HUDEP-2 (cell line): Measurements from ENCODE around the gene MOCS2.
"Not testable (repeated sequence)": the region's sequence is repeated elsewhere in the genome, so short reads cannot be mapped to it uniquely, and the experiment has no call there.

Experiments
- DNase-seq, 76 experiments: peaks; one replicate each; lab custom pipeline; 2025; ENCODE audit not compliant: unreplicated experiment in 76 of 76; lab: John Stamatoyannopoulos, UW

The MOCS2 gene

GRCh38 chr5:53109443-53110127, at the start of gene MOCS2:
TSS of gene MOCS2 (minus strand) at chr5:53109757. CDS start at chr5:53107174, 2,583 bp downstream.
- peak in 74 of 76 experiments; percentile 18 to 89 (median 75) for DNase-seq

GRCh38 chr5:53151713-53152458, 42.3 kb upstream of the MOCS2 start:
- no peak for DNase-seq

- no peak for DNase-seq
These were observed 23.5 kb upstream of the MOCS2 start for GRCh38 chr5:53133020-53133419.

- DNase-seq, result no peak
These were observed 20.7 kb upstream of the MOCS2 start for GRCh38 chr5:53130266-53130665.

- no peak for DNase-seq
These were observed 18.9 kb upstream of the MOCS2 start for GRCh38 chr5:53128481-53128880.

GRCh38 chr5:53127107-53127506, 17.6 kb upstream of the MOCS2 start:
- DNase-seq, result no peak

GRCh38 chr5:53126521-53126920, 17.0 kb upstream of the MOCS2 start:
- no peak for DNase-seq

- no peak for DNase-seq
These were observed 14.1 kb upstream of the MOCS2 start for GRCh38 chr5:53123702-53124101.

- no peak for DNase-seq
These were observed 10.6 kb upstream of the MOCS2 start for GRCh38 chr5:53120165-53120564.

- DNase-seq, result peak in 6 of 76 experiments; percentile 1 to 24 (median 8)
These were observed 9.3 kb upstream of the MOCS2 start for GRCh38 chr5:53118879-53119278.

- no peak for DNase-seq
These were observed 7.0 kb upstream of the MOCS2 start for GRCh38 chr5:53116597-53116996.

GRCh38 chr5:53114988-53115387, 5.4 kb upstream of the MOCS2 start:
- DNase-seq, result peak in 1 of 76 experiments; percentile 2

- no peak for DNase-seq
These were observed 4.4 kb upstream of the MOCS2 start for GRCh38 chr5:53113947-53114346.

GRCh38 chr5:53112909-53113308, 3.4 kb upstream of the MOCS2 start:
- DNase-seq, result no peak

- DNase-seq, result not testable (repeated sequence)
These were observed 2.8 kb upstream of the MOCS2 start for GRCh38 chr5:53112307-53112706.

GRCh38 chr5:53111139-53111538, 1.6 kb upstream of the MOCS2 start:
- no peak for DNase-seq

- no peak for DNase-seq
These were observed 599 bp upstream of the MOCS2 start for GRCh38 chr5:53110156-53110555.

GRCh38 chr5:53109056-53109442, 508 bp downstream of the MOCS2 start:
- no peak for DNase-seq

- no peak for DNase-seq
These were observed 3.8 kb downstream of the MOCS2 start for GRCh38 chr5:53105611-53106300.

- no peak for DNase-seq
These were observed 9.0 kb downstream of the MOCS2 start for GRCh38 chr5:53100606-53101005.

- no peak for DNase-seq
These were observed 10.0 kb downstream of the MOCS2 start for GRCh38 chr5:53099546-53099945.
